ENCODE measurements around the gene SPRN.
A peak's percentile ranks its signal among the peaks of the same experiment; 100 is the strongest.

Gene SPRN

DNA sequence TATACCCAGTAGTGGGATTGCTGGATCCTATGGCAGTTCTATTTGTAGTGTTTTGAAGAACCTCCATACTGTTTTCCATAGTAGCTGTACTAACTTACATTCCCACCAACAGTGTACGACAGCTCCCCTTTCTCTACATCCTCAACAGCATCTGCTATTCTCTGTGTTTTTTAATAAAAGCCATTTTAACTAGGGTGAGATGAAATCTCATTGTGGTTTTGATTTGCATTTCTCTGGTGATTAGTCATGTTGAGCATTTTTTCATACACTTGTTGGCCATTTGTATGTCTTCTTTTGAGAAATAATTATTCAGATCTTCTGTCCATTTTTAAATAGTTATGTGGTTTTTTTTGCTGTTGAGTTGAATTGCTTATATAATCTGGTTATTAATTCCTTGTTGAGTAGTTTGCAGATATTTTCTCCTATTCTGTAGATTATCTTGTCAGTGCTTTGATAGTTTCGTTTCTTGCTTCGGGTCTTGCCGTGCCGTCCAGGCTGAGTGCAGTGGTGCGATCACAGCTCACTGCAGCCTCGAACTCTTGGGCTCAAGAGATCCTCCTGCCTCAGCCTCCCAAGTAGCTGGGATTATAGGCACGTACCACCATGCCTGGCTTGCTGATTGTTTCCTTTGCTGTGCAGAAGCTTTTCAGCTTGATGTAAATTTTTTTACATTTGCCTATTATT is 18.4 kb downstream of the SPRN start:
- DNase-seq (ENCODE audit: low read depth, low spot score): no peak

DNA sequence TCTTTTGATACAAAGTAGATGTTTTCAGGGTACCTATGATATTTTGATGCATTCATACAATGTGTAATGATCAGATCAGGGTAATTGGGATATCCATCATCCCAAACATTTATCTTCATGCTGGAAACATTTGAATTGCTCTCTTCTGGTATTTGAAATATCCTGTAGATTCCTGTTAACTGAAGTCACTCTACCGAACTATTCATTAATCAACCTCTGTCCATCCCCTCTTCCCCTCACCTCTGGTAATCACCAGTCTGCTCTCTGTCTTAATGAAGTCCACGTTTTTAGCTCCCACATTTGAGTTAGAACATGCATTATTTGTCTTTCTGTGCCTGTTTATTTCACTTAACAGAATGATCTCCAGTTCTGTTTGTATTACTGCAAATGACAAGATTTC is 19.2 kb downstream of the SPRN start:
- DNase-seq (ENCODE audit: low read depth, low spot score): no peak

DNA sequence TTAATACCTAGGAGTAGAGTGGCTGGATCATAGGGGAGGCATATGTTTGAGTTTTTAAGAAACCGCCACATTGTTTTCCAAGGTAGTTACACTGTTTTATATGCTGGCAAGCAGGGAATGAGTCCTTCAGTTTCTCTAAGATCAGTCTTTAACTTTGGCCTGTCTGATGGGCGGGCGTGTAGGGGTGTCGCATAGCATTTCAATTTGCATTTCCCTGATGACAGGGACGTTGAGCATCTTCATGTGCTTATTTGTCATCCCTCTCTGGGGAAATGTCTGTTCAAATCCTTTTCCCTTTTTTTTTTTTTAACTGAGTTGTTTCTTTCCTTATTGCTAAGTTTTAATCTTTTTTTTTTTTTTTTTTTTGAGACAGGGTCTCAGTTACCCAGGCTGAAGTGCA is 20.6 kb downstream of the SPRN start:
- DNase-seq (ENCODE audit: low read depth, low spot score): no peak

DNA sequence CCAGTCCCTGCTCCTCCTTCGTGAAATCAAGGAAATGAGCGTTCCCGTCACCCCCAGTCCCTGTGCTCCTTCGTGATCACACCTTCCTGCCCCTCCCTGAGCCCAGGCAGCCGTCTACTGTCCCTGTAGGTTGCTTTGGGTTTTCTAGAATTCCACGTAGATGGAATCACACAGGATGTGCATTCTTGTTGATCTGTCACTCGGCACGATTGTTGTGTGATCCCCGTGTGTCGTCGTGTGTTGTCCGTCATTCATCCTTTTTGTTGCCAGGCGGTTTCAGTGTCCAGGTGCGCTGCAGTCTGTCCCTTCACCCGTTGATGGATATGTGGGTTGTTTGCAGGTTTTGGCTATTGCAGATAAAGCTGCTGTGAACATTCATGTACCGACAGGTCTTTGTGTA is 21.1 kb downstream of the SPRN start:
- DNase-seq (ENCODE audit: low read depth, low spot score): no peak

DNA sequence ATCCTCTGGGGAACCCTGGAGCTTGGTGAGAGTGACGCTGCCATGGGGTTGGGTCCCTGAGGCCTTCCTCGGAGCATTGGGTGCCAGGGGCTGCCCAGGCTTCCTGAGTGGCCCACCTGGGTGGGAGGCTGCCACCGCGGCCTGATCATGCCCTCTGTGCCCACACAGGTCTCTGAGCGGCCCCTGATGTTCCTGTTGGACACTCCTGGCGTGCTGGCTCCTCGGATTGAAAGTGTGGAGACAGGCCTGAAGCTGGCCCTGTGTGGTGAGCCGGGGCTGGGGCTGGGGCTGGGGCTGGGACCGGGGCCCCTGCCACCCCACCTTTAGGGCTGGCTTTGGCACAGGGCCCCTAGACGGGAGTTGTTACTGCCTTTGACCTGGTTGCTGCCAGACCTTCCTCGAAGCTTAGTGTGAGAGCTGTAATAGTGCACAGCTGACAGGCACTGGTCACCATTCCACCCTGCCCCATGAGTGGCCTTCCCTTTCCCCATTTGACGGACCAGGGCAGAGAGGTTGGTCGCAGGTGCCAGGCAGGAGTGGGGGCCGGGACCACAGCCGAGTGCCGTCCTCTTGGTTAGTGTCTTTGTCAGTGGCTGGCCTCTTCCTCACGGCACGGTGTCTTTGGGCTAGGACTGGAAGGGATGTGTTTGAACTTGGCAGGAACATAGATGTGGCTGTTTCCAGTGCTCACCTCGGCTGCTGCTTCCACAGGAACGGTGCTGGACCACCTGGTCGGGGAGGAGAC is 22.3 kb downstream of the SPRN start:
- no peak for DNase-seq (ENCODE audit: low read depth, low spot score)

DNA sequence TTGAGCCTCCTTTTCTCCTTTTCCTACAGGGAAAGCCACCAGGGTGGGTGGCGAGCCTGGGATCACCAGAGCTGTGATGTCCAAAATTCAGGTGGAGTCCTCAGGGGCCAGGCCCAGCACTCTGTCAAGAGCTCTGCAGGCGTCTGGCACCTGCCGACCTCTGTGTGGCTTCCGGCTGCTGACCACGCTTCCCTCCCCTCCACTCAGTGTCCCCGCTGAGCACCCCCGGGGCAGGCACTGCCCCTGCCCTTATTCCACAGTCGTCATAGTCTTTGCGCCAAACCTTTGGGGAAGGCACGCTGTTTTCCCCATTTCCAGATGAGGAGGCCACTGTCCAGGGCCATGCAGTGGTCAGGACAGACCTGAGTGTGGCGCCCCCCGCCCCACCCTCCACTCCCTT is 22.9 kb downstream of the SPRN start:
- DNase-seq (ENCODE audit: low read depth, low spot score): no peak

DNA sequence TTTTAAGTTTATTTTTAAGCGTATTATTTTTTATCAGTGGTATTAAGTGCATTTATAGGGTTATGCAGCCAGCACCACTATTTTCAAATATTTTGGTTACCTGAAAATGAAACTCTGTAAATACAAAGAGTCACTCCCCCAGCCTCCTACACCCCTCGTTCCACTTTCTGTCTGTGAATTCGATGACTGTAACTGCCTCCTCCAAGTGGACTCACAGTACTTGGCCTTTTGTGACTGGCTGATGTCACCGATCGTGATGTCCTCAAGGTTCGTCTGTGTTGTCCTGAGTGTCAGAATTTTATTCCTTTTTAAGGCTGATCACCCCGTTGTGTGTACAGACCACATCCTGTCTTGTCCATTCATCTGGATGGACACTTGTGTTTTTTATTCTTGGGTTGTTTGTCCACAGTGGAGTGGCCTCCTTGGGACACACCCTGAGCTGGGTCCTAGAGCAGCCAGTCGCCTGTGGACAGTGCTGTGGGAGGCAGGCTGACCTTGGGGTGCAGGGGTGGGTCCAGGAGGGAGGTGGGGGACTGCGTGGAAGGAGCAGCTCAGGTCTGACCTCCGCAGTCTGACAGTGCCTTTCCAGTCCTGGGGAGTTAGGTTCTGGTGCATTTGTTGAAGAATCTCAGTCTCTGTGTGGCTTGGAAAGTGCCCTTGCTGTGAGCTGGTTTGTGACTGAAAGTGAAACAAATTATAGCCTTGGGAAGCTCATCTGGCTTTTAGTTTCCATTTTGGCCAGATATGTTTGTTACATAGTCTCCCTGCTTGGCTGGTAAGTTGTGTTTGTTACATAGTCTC is 23.6 kb downstream of the SPRN start:
- DNase-seq (ENCODE audit: low read depth, low spot score): no peak

DNA sequence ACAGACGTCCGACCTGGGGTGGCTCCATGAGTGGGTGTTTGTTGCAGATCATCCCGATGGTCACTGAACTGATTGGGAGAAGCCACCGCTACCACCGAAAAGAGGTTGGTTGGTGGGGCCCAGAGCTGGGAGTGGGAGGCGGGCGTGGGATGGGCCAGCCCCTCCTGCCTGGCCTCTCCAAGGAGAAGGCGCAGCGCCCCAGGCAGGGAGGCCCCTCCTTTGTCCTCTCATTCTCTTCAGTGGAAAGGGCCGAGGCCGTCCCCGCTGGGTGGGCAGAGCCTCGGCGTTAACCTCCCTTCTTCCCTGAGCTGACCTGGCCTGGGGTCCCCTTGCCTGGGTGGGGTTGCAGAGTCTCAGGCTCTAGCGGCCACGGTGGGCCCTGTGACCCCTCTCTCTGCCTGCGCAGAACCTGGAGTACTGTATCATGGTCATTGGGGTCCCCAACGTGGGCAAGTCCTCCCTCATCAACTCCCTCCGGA is 25.3 kb downstream of the SPRN start:
- no peak for DNase-seq (ENCODE audit: low read depth, low spot score)

DNA sequence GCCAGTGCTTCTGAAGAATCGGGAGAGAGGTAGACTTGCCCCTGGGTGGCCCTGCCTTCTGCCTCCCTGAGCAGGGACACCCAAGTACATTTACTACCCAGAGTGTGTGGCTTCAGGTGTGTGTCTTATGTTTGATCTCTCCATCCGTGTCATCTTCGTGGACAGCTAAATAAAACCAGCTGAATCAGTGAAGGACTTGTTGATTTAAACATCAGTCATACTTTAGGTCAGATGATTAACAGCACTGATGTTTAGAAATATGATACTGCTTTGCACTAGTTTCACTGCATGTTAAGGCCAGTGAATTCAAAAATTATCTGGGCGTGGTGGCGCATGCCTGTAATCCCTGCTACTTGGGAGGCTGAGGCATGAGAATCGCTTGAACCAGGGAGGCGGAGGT is 26.5 kb downstream of the SPRN start:
- no peak for DNase-seq (ENCODE audit: low read depth, low spot score)

DNA sequence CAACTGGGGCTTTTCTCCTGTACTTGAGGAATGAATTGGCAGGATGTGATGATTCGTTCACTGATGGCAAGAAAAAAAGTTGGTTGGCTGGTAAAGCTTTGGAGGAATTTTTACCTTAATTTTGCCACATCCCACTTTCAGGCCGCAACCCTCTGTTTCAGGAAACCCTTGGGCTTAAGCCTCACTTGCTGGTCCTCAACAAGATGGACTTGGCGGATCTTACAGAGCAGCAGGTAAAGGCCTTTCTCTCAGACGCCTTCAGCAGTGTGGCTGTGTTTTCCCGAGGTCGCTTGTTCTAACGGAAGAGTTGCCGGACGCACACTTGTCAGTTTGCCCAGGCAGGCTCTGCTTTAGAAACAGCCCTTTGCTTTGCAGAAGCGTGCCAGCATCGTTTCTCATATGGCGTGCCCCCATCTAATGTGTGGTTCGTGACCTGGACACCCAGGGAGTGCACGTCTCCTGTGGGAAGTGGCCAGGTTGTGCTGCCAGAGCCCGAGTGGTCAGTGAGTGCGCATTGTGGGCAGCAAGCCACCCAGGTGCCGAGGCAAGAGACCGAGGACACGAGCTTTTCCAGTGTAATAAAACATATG is 28.3 kb downstream of the SPRN start:
- DNase-seq (ENCODE audit: low read depth, low spot score): no peak

DNA sequence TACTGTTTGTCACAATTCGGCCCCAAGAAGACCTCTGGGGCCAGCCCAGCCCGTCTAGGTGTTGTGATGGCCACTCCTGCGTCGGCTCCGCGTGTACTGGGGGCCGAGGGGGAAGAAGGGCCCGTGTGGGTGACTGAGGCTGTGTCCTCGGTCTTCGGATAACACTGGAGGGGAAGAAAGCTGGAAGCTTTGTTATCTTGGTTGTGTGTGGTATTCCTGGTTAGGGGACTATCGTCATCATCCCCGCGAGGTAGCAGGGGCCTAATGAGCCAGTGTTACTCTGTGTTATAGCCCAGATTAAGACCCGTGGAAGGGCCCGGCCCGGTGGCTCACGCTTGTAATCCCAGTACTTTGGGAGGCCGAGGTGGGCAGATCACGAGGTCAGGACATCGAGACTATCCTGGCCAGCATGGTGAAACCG is 29.6 kb downstream of the SPRN start:
- DNase-seq (ENCODE audit: low read depth, low spot score): no peak

DNA sequence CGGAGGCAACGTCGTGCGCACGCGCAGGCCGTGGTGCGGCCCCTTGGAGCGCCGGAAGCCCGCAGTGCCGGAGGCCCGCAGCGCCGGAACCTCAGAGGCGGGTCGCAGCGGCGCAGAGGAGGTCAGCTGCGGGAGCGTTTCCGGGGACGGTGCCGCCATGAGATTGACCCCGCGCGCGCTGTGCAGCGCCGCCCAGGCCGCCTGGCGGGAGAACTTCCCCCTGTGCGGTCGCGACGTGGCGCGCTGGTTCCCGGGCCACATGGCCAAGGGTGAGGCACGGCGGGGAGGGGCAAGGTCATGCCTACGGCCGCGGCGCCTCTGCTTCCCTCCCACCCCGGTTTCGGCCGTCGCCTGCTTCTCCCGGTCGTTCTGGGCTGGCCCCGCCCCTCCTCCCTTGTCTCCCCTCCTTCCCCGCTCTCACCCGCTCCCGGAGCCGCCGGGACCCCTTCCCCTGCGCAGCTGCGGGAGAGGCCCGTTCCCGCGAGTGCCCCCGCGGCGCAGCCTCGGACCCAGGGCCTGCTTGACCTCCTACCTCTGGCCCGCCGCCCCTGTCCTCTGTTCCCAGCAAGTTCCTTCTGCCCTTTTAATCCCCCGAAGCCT is 30.3 kb downstream of the SPRN start, which contains the start of gene MTG1:
Gene MTG1, plus strand, starts transcription at position 94 of the 600 bp plus-strand sequence. Its CDS starts 64 bp downstream, at position 158.
- peak; percentile 73 for DNase-seq (ENCODE audit: low read depth, low spot score)

DNA sequence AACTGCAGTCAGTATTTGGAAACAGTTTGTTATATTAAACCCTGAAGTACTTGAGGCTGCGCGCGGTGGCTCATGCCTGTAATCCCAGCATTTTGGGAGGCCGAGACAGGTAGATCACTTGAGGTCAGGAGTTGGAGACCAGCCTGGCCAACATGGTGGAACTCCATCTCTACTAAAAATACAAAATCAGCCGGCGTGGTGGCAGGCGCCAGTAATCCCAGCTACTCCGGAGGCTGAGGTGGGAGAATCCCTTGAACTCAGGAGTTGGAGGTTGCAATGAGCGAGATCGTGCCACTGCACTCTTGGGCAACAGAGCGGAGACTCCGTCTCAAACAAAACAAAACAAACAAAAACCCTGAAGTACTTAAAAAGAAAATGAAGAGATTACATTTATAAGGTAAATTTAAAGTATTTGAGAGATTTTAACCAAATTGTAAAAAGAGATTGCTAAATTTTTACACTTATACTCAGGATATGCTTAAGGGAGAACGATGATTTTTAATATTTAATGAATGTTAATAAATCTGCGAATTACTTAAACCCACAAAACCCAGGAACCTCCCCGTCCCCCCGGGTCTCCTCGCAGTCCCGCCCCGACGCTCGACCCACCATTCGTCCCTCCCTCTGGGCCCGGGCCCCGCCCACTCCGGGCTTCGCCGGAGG is 30.9 kb downstream of the SPRN start:
- DNase-seq (ENCODE audit: low read depth, low spot score): no peak

DNA sequence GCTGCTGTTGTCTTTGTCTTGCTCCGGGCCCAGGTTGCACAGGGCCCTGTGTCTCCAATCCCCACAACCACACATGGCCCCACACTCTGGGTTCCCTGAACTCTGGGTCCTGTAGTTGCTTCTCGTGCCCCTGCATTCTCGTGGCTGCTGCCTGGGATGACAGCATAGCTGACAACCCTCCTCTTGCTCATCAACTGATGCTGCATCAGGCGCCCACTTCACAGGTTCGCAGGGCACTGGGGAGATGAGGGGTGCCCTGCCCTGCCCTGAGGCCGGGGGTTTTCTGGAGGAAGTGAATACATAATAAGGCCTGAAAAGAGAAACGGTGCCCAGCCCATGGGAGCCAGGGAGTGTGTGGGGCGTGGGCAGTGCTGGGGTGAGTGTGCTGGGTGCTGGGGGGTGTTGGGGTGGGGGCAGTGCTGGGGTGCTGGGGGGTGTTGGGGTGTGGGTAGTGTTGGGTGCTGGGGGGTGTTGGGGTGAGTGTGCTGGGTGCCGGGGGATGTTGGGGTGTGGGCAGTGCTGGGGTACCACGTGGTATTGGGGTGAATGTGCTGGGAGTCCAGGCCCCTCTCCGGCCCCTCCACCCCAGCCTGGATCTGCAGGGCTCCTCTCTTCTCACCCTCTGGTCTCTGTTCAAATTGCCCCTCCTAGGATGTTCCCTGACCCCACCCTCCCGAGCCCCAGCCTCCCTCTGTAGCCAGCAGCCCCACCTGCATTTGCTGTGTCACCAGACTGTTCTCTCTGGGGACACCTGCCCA is 32.5 kb downstream of the SPRN start:
- no peak for DNase-seq (ENCODE audit: low read depth, low spot score)

DNA sequence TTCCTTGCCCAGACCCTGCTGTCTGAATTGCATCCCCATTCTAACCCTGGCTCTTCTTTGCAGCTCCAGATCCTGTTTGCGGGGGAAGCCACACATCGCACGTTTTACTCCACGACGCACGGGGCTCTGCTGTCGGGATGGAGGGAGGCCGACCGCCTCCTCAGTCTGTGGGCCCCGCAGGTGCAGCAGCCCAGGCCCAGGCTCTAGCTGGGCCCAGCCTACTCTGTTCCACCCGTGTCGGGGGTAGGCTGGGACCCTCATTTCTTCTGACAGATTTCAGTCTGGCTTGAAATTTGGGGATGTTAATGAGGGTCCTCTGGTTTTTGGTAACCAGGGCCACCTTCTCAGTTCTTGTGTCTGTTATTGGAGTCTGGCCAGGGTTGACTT is 33.2 kb downstream of the SPRN start:
- no peak for DNase-seq (ENCODE audit: low read depth, low spot score)

DNA sequence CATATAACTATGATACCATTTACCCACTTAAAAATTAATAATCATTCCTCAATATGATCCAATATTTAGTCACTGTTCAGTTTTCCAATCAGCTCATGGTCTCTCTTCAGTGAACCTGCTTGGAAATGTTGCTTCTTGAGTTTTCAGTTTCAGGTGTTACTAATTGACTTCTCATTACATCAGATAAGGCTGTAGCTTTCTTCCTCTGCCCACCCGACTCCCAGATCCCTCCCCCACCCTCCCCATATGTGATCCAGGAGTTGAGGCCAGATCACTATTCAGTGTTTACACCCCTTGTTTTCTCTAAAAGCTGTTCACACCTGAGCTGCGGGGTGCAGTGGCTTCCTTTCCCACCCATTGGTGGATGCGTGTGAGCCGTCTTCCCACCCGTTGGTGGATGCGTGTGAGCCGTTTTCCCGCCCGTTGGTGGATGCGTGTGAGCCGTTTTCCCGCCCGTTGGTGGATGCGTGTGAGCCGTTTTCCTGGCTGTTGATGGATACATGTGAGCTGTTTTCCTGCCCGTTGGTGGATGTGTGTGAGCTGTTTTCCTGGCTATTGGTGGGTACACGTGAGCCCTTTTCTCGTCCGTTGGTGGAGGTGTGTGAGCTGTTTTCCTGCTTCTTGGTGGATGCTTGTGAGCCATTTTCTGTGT is 33.7 kb downstream of the SPRN start:
- no peak for DNase-seq (ENCODE audit: low read depth, low spot score)

DNA sequence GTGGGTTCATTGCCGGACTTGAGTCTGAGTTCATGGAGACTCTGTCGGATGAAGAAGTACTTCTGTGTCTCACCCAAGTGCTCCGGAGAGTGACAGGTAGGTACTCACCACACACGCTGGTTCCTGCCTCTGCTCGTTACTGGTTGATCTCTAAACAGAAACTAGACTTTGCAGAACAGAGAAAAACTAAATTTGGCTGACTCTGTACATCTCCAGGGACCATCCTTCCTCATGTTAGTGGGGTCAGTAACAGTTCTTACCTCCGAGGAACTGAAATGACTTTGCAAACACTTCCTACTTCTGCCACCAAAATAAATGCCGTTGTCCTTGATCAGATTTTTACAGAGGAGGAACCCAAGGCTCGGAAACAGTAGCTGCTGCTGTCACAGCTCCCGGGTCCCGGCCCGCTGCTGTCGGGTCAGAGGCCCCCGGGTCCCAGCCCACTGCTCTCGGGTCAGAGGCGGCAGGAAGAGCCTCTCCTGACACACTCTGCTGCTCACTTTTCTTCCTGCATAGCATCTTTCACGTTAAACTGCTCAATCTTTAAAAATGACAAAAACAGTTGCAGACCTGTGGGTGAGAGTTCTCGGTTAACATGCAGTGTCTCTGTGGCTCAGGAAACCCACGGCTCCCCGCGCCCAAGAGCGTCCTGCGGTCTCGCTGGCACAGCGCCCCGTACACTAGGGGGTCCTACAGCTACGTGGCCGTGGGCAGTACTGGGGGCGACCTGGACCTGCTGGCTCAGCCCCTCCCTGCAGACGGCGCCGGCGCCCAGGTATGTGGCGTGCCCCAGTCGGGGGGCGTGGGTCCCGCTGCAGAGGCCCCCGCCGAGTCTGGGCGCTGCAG is 35.2 kb downstream of the SPRN start:
- DNase-seq (ENCODE audit: low read depth, low spot score): no peak

DNA sequence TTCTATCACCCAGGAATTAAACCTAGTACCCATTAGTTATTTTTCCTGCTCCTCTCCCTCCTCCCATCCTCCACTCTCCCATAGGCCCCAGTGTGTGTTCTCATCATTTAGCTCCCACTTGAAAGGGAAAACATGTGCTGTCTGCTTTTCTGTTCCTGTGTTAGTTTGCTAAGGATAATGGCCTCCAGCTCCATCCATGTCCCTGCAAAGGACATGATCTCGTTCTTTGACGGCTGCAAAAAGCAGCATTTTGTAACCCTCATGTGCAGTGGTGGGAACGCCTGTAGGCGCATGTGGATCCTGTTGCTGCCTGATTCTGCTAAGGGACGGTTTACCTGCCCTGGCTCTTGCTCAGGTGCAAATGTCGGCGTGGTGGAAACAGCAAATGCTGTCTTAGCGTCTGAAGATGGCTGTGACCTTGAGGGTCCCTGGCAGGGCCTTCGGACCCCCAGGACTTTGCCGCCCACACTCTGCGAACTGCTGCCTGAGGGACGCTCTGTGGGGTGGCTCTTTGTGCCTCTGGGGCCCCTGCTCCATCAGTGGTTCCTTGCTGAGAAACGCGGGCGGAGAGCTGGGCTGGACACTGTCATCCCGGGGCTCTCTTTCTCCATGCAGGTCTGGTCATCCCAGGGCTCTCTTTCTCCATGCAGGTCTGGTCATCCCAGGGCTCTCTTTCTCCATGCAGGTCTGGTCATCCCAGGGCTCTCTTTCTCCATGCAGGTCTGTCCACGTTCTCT is 36.0 kb downstream of the SPRN start:
- DNase-seq (ENCODE audit: low read depth, low spot score): no peak

All from smooth muscle cell of the brain vasculature (primary cell).